Activated CD4-positive, alpha-beta T cell treated with anti-CD3 and anti-CD28 coated beads, Interleukin-2, amount 10 ng/mL, durations not matched to agents 24 days and 14 days (primary cell): ENCODE measurements around the gene RIT1. TPM values are rescaled to one million over a fixed set of nuclear protein-coding genes. Genes with fewer than 3 reads are reported as not detected.

Experiments
- DNase-seq: peaks from one replicate; pipeline ENCODE4 v3.0.0; 2022
- H3K27ac Mint-ChIP-seq: one replicate; pipeline ENCODE4 v1.8.0; 2022; ENCODE audit warnings: mild to moderate bottlenecking, mixed read lengths
- H3K27me3 Mint-ChIP-seq: one replicate; pipeline ENCODE4 v1.8.0; 2022; ENCODE audit warnings: mixed read lengths
- H3K36me3 Mint-ChIP-seq: one replicate; pipeline ENCODE4 v1.8.0; 2022; ENCODE audit warnings: low read depth, mild to moderate bottlenecking, mixed read lengths
- H3K4me1 Mint-ChIP-seq: one replicate; pipeline ENCODE4 v1.8.0; 2021; ENCODE audit warnings: mixed read lengths
- H3K4me3 Mint-ChIP-seq: one replicate; pipeline ENCODE4 v1.8.0; 2022; ENCODE audit warnings: mild to moderate bottlenecking, moderate library complexity, mixed read lengths
- H3K9me3 Mint-ChIP-seq: one replicate; pipeline ENCODE4 v1.8.0; 2021; ENCODE audit warnings: mixed read lengths
- intact Hi-C: fragments of 100-400 bp; cut with micrococcal nuclease; formaldehyde crosslinking; loops from one replicate; pipeline ENCODE4 v1.15.1; 2023
- total RNA-seq: library from RNA; stranded (reverse); gene quantifications from 2 replicates; pipeline ENCODE4 v1.2.3, GENCODE V29; 2022

The RIT1 gene, protein sequence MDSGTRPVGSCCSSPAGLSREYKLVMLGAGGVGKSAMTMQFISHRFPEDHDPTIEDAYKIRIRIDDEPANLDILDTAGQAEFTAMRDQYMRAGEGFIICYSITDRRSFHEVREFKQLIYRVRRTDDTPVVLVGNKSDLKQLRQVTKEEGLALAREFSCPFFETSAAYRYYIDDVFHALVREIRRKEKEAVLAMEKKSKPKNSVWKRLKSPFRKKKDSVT
- total RNA-seq, result 17.9 and 21.7 TPM in 2 replicates

DNA sequence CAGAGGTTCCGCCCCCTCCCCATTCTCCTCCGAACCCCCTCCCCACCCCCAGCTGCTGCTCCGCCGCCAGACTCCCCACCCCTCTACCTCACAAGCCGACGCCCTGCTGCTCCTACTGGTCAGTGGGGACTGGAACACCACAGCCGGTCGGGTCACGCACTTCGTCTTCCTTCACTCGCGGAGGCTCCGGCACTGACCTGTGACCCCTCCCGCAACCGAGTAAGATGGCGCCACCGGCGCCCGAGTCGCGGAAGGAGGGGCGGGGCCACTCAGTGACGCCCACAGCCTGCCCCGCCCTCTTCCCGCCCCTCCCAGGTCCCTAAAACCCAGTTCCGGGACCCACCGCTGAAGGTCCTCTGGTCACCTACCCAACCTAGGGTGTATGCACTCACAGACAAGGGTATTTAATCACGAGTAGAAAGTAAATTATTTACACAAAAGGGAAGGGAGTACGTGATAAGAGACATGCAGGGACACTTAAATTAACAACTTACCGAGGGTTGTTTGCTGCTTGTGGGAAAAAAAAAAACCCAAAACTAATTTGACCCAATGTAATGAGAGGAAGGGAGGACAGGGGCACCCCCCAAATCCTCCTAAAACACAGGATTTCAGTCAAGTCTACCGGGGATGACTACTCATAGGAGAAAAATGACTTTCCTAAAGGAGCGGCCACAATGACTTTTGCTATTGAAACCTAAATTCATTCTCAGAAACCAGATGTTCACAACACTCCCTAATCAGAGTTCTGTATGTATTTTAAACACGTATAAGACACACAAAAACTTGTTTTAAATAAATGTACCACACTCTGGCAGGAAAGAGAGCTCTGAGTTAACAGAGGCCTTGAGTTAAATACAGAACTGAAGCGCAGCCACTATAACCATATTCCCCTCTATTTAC lies at the start of gene RIT1:
Gene RIT1 (minus strand): TSS at position 194 of the 900 bp plus-strand sequence. CDS start 588 bp downstream, outside the sequence.
- intact Hi-C loops, result loop anchor here (1.0 to 2.0 kb wide), 3 partner anchors 23 to 143 kb away; partner anchors contain the start of genes GON4L, KHDC4 and LAMTOR2
- peak; percentile 95 for DNase-seq
- H3K4me1 Mint-ChIP-seq, result peaks cover 21% of the 10 kb centered on the region
- H3K27ac Mint-ChIP-seq, result peak within 1 kb of the TSS; percentile 99
- peak within 1 kb of the TSS; percentile 97 for H3K4me3 Mint-ChIP-seq
- H3K27me3 Mint-ChIP-seq, result no peaks in the 10 kb centered on the region
- no peaks in the 10 kb centered on the region for H3K9me3 Mint-ChIP-seq
- peaks cover 68% of the 10 kb centered on the region for H3K36me3 Mint-ChIP-seq

DNA sequence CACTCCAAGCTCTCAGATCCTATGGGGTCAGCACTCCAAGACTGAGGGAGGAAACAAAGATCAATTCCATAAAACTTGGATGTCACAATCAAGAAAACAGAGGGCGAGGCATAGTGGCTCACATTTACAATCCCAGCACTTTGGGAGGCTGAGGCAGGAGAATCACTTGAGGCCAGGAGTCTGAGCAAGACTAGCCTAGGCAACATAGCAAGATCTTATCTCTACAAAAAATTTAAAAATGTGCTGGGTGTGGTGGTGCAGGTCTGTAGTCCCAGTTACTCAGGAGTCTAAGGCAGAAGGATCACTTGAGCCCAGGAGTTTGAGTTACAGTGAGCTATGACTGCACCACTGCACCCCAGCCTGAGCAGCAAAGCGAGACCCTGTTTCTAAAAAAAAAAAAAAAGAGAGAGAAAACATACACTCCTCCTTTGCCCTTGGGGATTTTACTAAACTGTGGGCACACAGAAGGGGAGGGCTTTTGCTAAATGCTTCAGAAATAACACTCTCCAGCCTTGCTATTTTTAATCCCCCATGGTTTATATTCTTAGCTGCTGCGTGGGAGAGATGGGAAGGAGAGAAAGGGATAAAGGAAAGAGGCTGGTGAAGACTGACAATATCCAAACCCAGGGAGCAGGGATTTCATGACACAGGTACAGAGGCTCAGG lies 49.1 kb upstream of the RIT1 start:
- no peaks in the 10 kb centered on the region for H3K27me3 Mint-ChIP-seq
- peak overlapping the region; percentile 66 for H3K27ac Mint-ChIP-seq
- no peaks in the 10 kb centered on the region for H3K9me3 Mint-ChIP-seq
- H3K4me3 Mint-ChIP-seq, result no peak overlapping the region
- no peak for DNase-seq
- intact Hi-C loops, result no loop called here
- peaks cover 65% of the 10 kb centered on the region for H3K36me3 Mint-ChIP-seq
- peaks cover 13% of the 10 kb centered on the region for H3K4me1 Mint-ChIP-seq

DNA sequence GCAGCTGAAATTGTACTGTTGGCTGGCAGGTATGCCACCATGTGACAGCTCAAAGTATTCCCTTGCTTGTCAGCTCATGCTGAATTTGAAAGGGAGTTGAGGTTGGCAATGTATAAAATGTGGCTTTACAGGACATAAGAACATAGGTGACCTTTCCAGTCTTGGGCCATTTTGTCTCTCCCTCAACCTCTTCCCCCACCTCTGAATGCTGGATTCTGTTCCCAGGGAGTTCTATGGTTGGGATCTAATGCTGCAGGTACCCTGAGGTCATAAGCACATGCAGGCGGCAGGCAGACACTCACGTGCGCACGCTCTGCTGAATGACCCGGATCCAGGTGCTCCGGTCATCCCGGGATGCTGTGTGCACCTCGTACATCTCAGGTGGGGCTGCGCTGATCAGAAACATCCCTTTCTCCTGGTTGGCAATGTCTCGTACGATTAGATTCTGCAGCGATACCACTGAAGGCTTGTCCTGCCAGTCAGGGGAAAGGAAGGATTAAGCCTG lies 46.3 kb upstream of the RIT1 start:
- peaks cover 4% of the 10 kb centered on the region for H3K4me1 Mint-ChIP-seq
- intact Hi-C loops, result no loop called here
- H3K27ac Mint-ChIP-seq, result no peak overlapping the region
- H3K4me3 Mint-ChIP-seq, result no peak overlapping the region
- H3K36me3 Mint-ChIP-seq, result peaks cover 70% of the 10 kb centered on the region
- H3K27me3 Mint-ChIP-seq, result no peaks in the 10 kb centered on the region
- H3K9me3 Mint-ChIP-seq, result no peaks in the 10 kb centered on the region
- no peak for DNase-seq

DNA sequence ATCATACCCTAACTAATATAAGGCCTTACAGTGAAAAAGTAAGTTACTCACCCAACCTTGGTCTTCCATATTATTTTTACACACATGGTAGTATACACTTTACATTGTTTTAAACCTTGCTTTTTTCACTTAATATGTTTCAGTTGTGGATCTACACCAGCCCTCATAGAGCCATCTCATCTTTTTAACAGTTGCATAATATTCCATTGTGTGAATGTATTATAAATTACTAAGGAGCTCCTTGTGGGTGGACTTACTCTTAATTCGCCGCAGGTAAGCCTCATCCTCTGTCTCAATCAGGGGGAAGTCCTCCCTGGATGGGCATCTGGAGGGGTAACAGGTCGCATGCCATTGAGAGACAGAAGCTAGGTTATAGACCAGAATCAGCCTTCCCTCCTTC lies 43.5 kb upstream of the RIT1 start:
- Mint-ChIP-seq H3K4me3 (no peak overlapping the region), H3K27ac (no peak overlapping the region), H3K27me3 (no peaks in the 10 kb centered on the region), H3K36me3 (peaks cover 65% of the 10 kb centered on the region), H3K9me3 (no peaks in the 10 kb centered on the region), H3K4me1 (peaks cover 3% of the 10 kb centered on the region)
- intact Hi-C loops, result no loop called here
- DNase-seq, result no peak

DNA sequence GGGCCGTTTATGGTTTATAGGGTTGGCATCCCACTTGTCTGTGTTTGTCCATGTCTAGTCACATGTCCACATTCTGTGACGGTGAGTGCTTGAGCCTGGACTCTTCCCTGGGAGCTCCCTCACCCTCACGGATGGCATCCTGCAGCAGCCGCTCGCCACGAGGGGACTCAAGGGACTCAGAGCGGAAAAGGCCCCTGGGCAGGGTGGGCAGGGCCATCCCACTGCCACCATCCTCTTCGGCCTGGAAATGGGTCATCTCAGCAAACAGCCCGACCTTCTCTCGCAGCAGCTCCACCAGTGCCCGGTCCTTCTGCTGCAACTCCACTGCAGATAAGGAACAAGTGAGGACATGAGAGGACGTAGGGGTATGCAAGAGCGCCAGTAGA lies 41.3 kb upstream of the RIT1 start:
- Mint-ChIP-seq H3K4me3 (no peak overlapping the region), H3K36me3 (peaks cover 59% of the 10 kb centered on the region), H3K27me3 (no peaks in the 10 kb centered on the region), H3K27ac (no peak overlapping the region), H3K9me3 (no peaks in the 10 kb centered on the region), H3K4me1 (peaks cover 5% of the 10 kb centered on the region)
- intact Hi-C loops, result no loop called here
- no peak for DNase-seq

DNA sequence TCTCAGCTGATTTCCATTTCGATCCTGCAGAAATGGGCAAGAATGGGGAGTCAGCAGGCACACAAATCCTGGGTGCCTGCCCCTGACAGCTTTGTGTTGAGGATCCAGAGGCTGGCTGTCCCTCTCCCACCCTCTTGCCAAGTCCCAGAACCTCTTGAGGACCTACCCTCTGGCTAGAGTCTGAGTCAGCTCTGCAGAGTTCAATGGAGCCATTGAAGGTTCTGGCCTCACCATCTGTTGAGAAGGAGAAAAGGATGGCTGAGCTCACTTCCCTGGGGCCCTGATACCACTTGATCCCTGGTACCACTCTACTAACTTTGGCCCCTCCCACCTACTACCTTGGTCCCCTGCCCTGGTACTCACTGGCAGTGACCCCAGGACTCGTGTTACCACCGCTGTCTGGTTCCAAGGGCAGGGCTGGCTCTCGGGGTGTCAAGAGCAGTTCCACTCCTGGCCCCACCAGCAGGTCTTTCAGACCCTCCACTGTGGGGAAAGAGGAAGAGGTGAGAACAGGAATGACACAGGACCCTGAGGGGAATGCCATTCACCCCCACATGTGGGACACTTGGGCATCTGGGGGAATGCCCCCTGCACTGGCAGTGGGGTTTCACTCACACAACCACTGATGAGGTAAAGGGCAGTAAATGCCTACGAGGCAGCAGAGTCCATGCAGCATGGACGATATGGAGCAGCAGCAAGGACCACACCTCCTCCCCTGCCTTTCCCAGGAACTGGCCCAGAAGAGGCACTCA lies 40.8 kb upstream of the RIT1 start:
- no peak overlapping the region for H3K27ac Mint-ChIP-seq
- H3K4me1 Mint-ChIP-seq, result peaks cover 9% of the 10 kb centered on the region
- no peaks in the 10 kb centered on the region for H3K27me3 Mint-ChIP-seq
- DNase-seq, result no peak
- intact Hi-C loops, result no loop called here
- H3K4me3 Mint-ChIP-seq, result no peak overlapping the region
- no peaks in the 10 kb centered on the region for H3K9me3 Mint-ChIP-seq
- peaks cover 58% of the 10 kb centered on the region for H3K36me3 Mint-ChIP-seq

DNA sequence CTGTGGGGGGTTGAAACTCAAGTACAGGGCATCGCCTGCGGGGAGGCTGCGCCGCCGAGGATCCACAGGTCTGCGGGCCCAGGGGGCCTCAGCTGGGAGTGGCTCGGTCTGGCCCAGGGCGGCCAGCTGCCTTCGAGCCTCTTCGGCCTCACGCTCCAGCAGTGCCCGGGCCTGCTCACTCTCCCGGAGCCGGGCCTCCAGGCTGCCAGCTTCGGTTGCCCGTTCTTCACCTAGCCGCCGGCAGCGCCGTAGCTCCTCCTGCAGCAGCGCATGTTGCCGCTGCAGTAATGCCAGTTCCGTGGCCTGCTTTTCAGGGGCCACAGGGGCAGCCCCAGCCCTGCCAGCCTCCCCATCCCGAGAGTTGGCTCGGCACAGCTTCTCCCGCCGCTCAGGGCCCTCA lies 39.7 kb upstream of the RIT1 start:
- no peaks in the 10 kb centered on the region for H3K27me3 Mint-ChIP-seq
- H3K36me3 Mint-ChIP-seq, result peaks cover 68% of the 10 kb centered on the region
- H3K4me3 Mint-ChIP-seq, result no peak overlapping the region
- peaks cover 19% of the 10 kb centered on the region for H3K4me1 Mint-ChIP-seq
- intact Hi-C loops, result no loop called here
- no peak overlapping the region for H3K27ac Mint-ChIP-seq
- DNase-seq, result no peak
- no peaks in the 10 kb centered on the region for H3K9me3 Mint-ChIP-seq

DNA sequence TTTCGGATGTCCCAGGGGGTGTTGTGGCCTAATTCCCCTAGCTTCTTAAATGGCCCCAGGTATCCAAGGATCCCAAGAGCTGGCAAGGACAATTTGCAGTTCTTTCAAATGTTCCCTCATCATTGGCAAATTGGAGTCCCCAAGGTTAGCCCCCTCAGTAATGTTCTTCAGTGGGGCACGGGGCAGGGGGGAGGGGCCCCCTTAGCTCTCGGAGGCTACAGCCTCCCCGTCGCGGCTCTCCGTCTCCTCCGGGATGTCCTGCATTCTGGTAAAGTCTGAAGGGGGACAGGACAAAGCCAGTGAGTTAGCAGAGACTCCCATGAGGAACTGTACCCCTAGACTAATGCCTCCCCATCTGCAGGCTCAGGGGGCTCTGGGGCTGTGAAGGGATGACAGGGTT lies 36.6 kb upstream of the RIT1 start:
- H3K9me3 Mint-ChIP-seq, result no peaks in the 10 kb centered on the region
- no peak overlapping the region for H3K4me3 Mint-ChIP-seq
- intact Hi-C loops, result no loop called here
- peaks cover 57% of the 10 kb centered on the region for H3K36me3 Mint-ChIP-seq
- no peaks in the 10 kb centered on the region for H3K27me3 Mint-ChIP-seq
- H3K4me1 Mint-ChIP-seq, result peaks cover 29% of the 10 kb centered on the region
- peak overlapping the region; percentile 37 for H3K27ac Mint-ChIP-seq
- no peak for DNase-seq

DNA sequence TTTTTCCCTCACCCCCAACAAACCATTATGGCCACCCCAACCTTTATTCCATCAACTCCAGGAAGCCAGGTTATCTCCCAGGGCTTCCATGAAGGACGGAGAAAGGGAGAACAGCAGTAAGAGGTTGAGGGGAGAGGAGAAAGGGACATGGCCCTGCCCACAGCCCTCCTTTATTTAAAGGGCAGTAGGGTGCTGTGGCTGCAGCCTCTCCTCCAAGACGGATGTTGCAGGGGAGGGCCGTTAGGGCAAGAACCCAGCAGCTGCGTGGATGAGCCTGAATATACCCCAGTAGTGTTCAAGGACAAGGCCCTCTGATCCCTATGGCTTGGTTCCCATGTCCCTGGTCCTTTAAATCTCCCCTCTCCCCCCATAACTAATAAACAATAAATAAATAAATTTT lies 36.1 kb upstream of the RIT1 start:
- peaks cover 55% of the 10 kb centered on the region for H3K36me3 Mint-ChIP-seq
- peak; percentile 54 for DNase-seq
- intact Hi-C loops, result no loop called here
- peaks cover 31% of the 10 kb centered on the region for H3K4me1 Mint-ChIP-seq
- H3K4me3 Mint-ChIP-seq, result peak overlapping the region; percentile 64
- peak overlapping the region; percentile 93 for H3K27ac Mint-ChIP-seq
- H3K9me3 Mint-ChIP-seq, result no peaks in the 10 kb centered on the region
- no peaks in the 10 kb centered on the region for H3K27me3 Mint-ChIP-seq

DNA sequence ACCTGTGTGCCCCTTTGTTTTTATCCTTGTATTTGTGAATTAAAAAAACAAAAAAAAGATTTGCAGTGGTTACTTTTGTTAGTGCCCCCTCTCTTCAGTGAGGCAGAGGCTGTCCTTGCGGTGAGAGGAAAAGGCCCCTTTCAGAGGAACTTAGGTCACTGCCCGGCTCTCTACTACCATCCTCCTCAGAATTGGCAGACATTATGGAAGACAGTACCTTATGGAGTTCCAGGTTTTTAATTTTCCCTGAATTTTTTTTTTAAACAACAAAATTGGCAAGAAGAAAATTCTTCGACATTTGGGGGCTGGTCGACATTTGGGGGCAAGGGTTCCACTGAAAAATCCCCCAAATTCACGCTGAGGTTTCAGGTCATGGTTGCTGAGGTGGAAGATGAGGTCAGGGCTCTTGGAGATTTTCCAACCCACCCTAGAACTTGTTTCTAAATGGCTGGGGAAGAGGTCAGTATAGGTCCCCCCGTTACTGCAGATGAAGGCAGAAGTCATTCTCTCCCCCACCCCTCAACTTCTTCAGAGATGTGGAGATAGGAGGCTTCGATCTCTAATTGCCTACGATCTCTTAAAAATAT lies 35.6 kb upstream of the RIT1 start:
- Mint-ChIP-seq H3K27me3 (no peaks in the 10 kb centered on the region), H3K36me3 (peaks cover 50% of the 10 kb centered on the region), H3K4me3 (peak overlapping the region; percentile 64), H3K4me1 (peaks cover 35% of the 10 kb centered on the region), H3K27ac (peak overlapping the region; percentile 93), H3K9me3 (no peaks in the 10 kb centered on the region)
- intact Hi-C loops, result loop anchor here (1.0 kb wide), 3 partner anchors 8 to 31 kb away; partner anchors contain the start of gene KHDC4
- DNase-seq, result peak; percentile 55

DNA sequence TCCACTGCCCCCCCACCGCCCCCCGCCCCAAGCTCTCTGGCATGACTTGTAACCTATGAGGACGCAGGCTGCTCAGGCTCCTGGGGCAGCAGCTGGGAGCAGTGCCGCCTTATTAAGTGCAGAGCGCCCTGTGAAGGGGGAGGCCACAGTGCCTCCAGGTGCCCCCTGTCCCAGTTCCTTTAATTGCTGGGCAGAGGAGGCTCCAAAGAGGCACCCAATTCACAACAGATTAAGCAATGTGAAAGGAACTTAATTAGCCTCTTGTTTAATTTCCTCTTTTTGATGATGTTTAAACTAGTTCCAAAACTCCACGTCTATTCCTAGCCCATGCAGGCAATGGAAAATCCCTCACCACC lies 33.3 kb upstream of the RIT1 start:
- DNase-seq, result no peak
- H3K4me1 Mint-ChIP-seq, result peaks cover 49% of the 10 kb centered on the region
- no peaks in the 10 kb centered on the region for H3K9me3 Mint-ChIP-seq
- H3K4me3 Mint-ChIP-seq, result no peak overlapping the region
- intact Hi-C loops, result no loop called here
- no peaks in the 10 kb centered on the region for H3K27me3 Mint-ChIP-seq
- peak overlapping the region; percentile 83 for H3K27ac Mint-ChIP-seq
- peaks cover 36% of the 10 kb centered on the region for H3K36me3 Mint-ChIP-seq

DNA sequence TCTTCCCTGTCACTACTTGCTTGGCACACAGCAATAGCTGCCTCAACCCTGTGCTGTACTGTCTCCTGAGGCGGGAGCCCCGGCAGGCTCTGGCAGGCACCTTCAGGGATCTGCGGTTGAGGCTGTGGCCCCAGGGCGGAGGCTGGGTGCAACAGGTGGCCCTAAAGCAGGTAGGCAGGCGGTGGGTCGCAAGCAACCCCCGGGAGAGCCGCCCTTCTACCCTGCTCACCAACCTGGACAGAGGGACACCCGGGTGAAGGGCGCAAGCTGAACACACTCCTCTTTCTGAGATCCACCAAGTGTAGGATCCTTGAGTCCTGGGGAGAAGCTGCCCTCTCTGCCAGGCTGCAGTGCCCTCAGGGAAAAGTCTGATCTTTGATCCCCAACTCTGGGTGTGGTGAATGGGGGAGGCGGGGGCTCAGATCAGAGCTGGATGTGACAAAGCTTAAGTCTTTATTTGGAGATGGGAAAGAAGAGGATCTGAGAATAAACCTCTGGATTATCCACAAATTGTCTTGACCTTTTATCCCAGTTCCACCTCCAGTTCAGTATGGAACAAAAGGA lies 31.5 kb upstream of the RIT1 start:
- no peaks in the 10 kb centered on the region for H3K27me3 Mint-ChIP-seq
- peak overlapping the region; percentile 45 for H3K27ac Mint-ChIP-seq
- intact Hi-C loops, result no loop called here

More for the DNA sequence above, 31.5 kb upstream of the RIT1 start:
- no peaks in the 10 kb centered on the region for H3K9me3 Mint-ChIP-seq
- DNase-seq, result no peak
- H3K4me1 Mint-ChIP-seq, result peaks cover 53% of the 10 kb centered on the region
- peaks cover 29% of the 10 kb centered on the region for H3K36me3 Mint-ChIP-seq
- H3K4me3 Mint-ChIP-seq, result no peak overlapping the region
